ENCODE data around the gene GINM1. TPM values are rescaled to one million over a fixed set of nuclear protein-coding genes. Genes with fewer than 3 reads are reported as not detected.

The GINM1 gene
- total and polyA plus RNA-seq, 9 of the 15 experiments (the other 6 are each of a cell fraction or from before 2014, with no cell fraction given) = 5.0 to 19.3 (median 14.2) TPM

GRCh38 chr6:149551920-149552319, 14.3 kb upstream of the GINM1 start:
- CTCF ChIA-PET (ENCODE audit: low intra/inter-chr PET ratio) = no interaction called here
- Histone ChIP-seq H3K4me2 (ENCODE audit: insufficient read depth, low read length) (no peak overlapping the region), H4K20me1 (replicated peaks; ENCODE audit: control insufficient read depth, insufficient read depth, low read length) (no peaks in the 10 kb centered on the region), H3K36me3 (ENCODE audit: control insufficient read depth, insufficient read depth, low read length) (no peaks in the 10 kb centered on the region), H2AFZ (ENCODE audit: low read depth, low read length) (peak overlapping the region; percentile 42), H3K4me1 (replicated peaks in 1 of 2; ENCODE audit: control insufficient read depth in 2 of 2, insufficient read depth in 2 of 2, low read length in 2 of 2) (peaks cover 0 to 9% of the 10 kb centered on the region in 2 experiments; a peak in 3 of 5 replicates), H3K9me3 (replicated peaks; ENCODE audit: control insufficient read depth, insufficient read depth, low read depth, low read length) (no peaks in the 10 kb centered on the region; the same call in 1 of the 2 replicates), H3K4me3 (no peak overlapping the region), H3K27me3 (ENCODE audit: control insufficient read depth in 2 of 2, insufficient read depth in 2 of 2, low read length in 2 of 2) (peaks cover 11 to 15% of the 10 kb centered on the region in 2 experiments; a peak in 3 of 5 replicates), H3K27ac (ENCODE audit: extremely low read depth, low read depth, low read length) (no peak overlapping the region), H3K79me2 (ENCODE audit: control insufficient read depth, insufficient read depth, low read length) (no peaks in the 10 kb centered on the region), H3K9ac (ENCODE audit: insufficient read depth in 1 of 2, low read depth in 2 of 2, low read length in 2 of 2) (peak overlapping the region in 1 of 2 experiments; percentile 79; a peak in 2 of 4 replicates), H3K9me1 (ENCODE audit: control insufficient read depth, insufficient read depth, low read length) (no peaks in the 10 kb centered on the region)
- POLR2A ChIA-PET = interaction anchor here (1.1 to 4.9 kb wide), 3 partner anchors 12 to 59 kb away, joined by 3 to 19 read pairs (median 3); no protein-coding TSS in a partner anchor
- FAIRE-seq = no peak
- 18% methylated on average over 5 of the region's 5 CpGs for WGBS (ENCODE audit: insufficient coverage, low coverage, missing lambda C conversion rate)
- no peak for TF ChIP-seq THRA (IDR thresholded peaks at IDR 0.05)
- TF ChIP-seq CSDE1 (IDR thresholded peaks at IDR 0.05) = no peak
- 0 out of 4 replicates have a peak, but pooled peaks of 1 of the 2 experiments have one; percentile 22 for TF ChIP-seq ZNF639 (CRISPR knock-in tag; conservative IDR thresholded peaks at IDR 0.05 in 1 of 2, IDR thresholded peaks at IDR 0.05 in 1 of 2)
- no TSS peak for BruUV-seq (replicated peaks)
- peak; percentile 50 for ATAC-seq
- intact Hi-C loops (cut with micrococcal nuclease) (no loop called here), in situ Hi-C loops (cut with MboI) (no loop called here)
- DNase-seq (ENCODE audit: extremely low read depth in 1 of 4, low spot score in 3 of 4) = no peak

Data from K562 (cell line).